ENCODE data around the gene FBXL7. TPM values are rescaled to one million over a fixed set of nuclear protein-coding genes. Genes with fewer than 3 reads are reported as not detected.

Gene FBXL7
- total RNA-seq, 1 experiment from 2014 or later: 7.6 TPM

DNA sequence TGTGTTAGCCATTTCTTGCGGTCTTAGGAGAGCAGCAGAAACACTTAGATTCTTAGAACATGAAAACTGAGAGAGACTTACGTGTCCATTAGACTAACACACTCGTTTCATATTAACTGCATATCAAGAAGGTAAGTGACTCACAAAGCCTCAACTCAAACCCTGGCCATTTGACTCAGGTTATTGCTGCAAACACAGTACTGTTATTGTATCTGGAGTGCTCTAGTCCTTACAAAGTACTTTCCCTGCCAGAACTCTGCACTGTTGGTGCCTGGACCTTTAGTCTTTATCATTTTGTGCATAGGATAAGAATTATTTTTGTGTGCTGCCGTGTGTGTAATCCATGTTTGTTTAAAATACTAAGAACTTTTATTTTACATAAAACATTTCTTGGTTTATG lies 155.7 kb downstream of the FBXL7 start:
- no peak for DNase-seq (ENCODE audit: low read depth)

DNA sequence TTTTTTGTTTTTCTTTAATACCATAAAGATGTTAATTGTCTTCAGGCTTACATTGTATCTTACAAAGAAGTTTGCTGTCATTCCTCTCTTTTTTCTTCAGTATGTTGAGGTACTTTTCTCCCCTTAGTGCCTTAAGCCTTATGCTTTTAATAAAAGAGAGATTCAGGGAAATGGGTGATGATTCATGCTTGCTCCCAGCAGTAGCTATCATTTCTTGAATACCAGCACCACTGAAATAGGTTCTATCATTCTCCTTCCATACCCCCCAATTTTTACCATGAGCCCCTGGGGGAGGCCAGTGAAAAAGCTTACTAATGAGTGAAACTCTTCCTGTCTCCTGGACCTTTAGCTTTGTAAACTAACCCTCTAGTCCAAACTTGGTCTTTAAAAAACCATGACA lies 165.0 kb downstream of the FBXL7 start:
- no peak for DNase-seq (ENCODE audit: low read depth)

DNA sequence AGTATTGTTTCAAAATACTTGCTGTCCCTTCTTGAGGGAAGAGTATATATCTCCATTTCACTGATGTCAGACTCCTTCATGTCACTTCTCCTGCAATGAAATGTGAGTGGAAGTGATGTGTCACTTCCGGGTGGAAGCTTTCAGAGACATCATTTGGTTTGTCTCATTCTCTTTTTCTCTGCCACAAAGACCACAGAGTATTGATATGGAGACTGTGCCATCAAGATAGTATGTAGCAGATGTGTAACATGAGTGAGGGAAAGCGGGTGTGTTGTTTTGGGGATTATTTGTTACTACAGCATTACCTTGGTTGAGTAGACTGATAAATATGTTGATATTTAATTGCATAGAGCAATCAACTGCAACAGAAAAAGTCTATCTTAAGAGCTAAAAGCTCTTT lies 169.8 kb downstream of the FBXL7 start:
- no peak for DNase-seq (ENCODE audit: low read depth)

DNA sequence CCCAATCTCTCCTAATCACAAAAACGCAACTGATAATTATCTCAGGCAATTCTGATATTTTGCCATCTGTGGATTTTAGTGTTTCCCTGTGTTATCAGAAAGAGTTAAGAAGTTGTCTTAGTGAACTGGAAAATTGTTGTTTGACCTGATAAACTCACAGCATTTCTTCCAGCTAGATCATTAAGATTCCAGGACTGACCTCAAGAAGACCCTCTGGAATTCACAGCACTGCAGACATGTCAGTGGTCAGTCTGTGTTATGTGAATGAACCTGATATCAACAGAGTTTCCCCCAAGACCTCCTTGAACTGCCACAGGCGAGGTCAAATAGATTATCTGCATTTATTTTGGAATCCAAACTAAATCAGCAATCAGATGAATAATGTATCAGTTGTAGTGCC lies 174.7 kb downstream of the FBXL7 start:
- DNase-seq (ENCODE audit: low read depth): no peak

DNA sequence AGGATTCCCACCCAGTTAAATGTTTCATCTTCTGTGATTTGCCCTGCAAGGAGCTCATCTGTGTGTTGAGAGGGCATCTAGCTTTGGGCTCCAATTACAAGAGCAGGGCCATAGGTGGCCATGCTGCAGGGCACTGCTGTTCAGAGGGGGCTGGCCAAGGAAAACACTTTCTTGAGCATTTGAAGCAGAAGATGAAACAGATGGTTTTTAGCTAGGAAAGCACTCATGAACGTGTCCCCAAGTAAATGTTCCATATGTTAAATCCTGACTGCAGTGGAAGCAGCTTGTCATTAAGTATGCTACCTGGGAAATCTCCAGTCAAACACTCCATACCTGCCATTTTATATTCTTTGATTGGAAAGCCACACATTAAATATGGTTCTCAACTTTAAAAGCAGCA lies 176.6 kb downstream of the FBXL7 start:
- DNase-seq (ENCODE audit: low read depth): no peak

DNA sequence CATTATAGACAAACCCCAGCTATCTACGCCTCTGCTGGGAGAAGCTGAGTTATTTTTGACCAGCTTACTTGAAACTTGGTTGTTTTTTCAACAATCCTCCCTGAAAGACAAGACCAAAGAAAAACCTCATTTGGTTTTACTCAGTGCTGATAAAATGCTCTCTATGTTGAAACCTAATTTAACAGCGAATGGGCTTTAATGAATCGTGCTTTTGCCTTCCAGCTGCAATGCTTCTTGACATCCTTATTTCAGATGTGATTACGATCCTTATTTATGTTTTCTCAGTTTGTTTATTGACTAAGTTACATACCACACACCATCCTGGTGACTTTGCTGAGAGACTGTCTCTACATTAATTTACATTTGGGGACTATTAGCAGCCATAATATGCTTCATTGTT lies 179.2 kb downstream of the FBXL7 start:
- no peak for DNase-seq (ENCODE audit: low read depth)

DNA sequence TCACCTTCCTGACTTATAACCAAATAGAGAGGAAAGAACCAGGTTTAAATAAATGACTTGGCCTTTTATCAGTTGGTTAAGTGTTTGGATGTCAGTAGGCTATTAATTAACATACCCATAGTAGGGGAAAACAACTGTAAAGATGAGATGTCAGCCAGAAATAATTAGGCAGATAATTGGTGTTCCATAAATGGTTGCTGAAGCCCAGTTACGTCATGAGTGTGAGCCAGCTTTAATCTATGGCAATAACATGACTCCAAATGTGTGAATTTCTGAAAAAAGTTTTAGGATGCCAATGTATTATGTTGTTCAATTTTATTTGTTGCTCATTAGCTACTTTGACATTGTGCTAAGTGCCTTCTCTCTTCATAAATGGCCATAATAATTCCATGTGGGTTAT lies 180.5 kb downstream of the FBXL7 start:
- no peak for DNase-seq (ENCODE audit: low read depth)

DNA sequence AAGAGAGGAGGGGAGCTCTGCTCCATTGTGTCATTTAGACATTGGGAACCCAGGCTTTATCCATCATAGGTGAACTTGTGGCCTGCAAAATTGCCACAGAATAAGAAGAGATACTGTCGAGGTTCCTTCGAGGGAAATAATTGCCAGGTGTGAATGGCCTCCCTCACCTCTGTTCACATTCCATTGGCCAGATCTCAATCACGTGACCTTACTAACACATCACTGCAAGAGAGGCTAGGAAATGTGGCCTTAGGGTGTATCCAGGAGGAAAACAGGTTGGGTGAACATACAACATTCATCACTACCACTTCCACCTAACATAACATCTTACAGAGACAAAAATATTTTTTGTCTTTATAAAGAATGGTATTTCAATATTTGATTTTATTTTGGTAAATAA lies 182.1 kb downstream of the FBXL7 start:
- DNase-seq (ENCODE audit: low read depth): no peak

DNA sequence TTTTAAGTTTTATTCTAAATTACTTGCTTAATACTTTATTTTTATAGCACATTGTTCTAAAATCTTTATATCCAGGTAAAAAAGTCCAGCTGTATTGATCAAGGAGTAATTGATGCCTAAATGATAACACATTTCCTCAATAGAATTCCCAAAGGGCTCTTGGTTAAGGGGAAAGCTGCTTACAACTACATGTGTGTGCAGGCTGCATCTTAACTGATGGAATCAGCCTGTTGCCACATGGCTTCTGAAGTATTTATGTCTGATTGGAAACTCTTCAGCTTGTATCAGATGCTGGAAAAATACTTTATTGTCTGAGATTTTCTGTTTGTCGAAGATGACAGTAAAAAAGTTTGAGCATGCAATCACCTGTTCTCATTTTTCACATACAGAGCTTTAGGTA lies 182.6 kb downstream of the FBXL7 start:
- DNase-seq (ENCODE audit: low read depth): no peak

DNA sequence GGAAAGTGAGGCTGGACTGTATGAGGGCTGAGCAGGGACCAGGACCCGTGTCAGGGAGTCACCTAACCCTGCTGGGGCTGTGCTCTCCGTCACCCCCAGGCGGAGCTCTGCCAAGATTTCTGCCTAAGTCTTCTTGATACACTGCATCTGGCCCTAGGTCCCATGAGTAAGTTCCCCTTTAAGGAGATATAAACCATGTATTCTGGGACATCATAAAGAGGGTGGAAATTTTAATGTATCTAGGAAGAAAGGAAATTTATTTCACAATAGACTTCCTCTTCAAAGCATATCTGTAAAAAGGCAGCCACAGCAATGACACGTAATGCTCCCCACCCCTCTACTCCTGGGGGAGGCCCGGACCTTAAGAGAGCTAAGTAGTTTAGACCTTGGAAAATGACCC lies 183.4 kb downstream of the FBXL7 start:
- no peak for DNase-seq (ENCODE audit: low read depth)

DNA sequence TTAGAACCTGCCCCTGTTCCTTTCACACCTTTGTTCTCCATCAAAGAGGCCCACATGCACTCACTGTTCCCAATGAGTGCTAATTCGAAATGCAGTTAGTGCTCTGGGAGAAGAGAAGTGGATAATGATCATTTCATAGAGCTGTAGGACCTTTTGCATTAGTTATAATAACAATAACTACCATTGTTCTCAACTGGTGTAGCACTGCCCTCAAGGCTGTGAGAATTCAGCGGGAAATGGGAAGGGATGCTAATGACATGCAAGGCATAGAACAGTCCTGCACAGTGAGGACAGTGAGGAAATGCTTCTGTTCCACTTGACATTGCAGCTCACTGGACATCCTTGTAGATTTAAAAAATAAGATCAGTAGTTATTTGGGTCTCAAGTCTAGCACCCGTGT lies 187.4 kb downstream of the FBXL7 start:
- DNase-seq (ENCODE audit: low read depth): no peak

DNA sequence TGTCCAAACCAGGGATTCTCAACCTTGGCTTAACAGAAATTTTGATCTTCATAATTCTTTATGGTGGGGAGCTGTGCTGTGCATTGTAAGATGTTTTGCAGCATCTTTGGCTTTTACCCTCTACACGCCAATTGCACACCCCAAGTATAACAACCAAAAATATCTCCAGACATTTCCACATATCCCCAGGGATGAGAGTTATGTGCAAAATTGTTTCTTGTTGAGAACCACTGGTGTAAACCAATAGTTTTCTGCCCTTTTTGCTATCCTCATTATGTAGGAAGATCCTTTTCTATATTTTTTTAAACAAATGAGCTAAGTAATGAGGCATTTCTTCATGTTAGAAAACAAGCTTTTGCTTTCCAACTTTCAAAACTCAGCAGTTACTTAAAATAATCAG lies 189.9 kb downstream of the FBXL7 start:
- no peak for DNase-seq (ENCODE audit: low read depth)

DNA sequence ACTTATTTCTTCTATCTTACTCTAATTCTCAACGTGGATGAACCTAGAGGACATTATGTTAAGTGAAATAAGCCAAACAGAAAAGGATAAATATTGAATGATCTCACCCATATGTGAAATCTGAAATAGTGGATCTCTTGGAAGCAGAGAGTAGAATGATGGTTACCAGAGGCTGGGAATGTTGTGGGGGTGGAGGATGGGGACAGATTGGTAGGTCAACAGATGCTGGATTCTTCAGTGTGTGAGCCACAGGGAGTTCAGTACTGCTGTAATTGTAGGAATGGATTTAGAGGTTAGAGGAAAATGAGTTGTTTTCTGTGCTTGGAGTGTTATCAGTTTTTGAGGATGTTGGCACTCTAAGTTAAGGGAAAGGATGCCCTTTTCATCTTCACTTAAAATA lies 190.6 kb downstream of the FBXL7 start:
- peak; percentile 17 for DNase-seq (ENCODE audit: low read depth)

DNA sequence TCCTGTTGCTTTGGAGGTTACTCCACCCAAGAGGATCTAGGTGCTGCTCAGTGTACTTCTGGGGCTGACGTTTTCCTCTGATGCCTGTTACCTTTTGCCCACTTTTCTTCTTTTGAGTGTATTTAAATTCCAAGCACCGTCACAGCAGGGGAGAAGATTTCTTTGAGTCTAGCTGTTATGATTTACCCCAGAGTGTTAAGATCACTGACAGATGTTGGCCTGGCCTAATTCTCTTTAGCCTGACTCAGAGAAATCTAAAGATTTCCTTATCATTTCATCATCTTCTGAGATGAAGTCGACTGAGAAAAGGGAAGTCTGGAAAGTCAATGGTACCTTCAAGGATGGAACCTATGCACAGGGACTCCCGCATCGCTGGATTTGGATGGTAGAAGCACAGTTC lies 191.5 kb downstream of the FBXL7 start:
- no peak for DNase-seq (ENCODE audit: low read depth)

DNA sequence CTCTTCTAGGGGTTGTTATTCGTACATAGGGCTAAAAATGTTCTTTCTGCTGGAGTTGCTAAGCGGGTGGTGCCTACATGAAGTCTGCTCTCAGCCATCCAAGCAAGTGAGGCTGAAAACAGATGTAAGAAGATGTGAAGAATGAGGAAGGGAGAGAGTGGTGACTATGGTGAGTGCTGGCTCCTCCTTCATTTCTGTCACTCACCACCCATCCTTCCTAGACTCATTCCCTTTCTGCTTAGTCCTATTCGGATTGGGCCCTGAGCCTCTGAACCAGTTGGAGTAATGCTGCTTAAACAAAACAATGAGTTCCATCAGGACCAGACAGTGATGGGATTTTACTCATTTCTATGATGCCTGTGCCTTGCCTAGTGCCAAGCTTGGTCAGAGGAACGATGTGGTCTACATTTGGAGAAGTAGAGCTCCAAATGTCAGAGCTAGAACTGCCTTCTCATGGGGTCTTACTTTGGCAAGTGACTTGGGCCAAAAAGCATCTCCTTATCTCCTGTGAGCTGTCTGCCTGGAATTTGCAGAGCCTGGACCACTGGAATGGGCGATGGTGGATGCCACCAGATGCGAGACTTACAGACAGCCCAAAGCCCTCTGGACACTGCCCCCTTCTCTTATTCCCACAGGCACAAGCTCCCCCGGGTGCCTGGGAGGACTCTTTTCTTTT lies 192.9 kb downstream of the FBXL7 start:
- DNase-seq (ENCODE audit: low read depth): no peak

DNA sequence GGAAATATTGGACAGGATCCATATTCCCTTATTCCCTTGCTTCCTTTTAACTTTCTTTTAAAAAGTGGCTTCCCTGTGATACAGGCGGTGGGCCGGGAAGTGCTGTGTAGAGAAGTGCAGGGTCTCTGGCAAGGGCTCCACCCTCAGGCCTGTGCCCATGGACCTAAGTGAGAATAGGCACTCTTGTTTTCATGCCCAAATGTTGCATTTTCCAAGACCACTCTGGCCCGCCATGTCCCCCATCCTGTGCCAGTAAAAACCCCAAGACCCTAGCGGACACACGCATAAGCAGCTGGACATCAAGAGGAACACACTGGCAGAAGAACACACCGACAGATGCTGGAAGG lies 193.4 kb downstream of the FBXL7 start:
- DNase-seq (ENCODE audit: low read depth): no peak

DNA sequence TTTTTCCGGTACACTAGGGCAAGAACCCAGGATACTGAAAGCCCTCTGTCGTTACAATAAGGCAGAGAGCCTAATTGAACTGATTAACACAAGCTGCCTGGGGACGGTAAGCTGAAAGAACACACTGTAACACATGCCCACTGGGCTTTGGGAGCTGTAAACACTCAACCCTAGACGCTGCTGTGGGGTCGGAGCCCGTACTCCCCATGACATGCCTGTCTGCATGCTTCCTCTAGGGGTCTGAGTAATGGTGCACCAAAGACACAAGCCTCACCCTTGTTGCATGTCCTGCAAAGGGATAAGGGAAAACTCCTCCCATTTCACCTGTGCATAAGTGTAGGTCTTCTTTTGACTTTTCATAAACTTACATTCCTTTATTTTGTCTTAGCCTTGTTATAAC lies 194.0 kb downstream of the FBXL7 start:
- DNase-seq (ENCODE audit: low read depth): no peak

DNA sequence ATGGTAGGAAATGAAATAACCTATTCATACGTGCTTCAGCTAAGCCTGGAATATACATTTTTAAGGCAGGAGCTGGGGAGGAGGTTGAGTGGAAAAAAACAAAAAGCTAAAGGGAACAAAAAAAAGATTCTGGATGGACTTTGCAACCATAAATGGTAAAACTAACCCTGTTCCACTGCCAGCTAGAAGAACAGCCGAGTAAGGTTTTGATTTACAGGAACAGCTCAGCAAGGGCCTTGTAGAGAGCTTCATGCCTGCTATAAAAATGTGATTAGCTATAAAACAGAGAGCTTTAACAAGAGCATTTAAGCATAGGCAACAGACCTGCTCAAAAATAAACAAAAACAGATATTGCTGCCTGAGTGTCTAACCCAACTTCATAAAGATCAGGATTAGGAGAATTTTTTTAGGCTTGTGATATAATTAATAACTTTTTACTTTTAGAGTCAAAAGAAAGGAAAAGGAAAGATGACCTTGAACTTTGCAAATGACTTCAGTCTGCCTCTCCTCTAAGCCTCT lies 194.8 kb downstream of the FBXL7 start:
- peak; percentile 19 for DNase-seq (ENCODE audit: low read depth)

DNA sequence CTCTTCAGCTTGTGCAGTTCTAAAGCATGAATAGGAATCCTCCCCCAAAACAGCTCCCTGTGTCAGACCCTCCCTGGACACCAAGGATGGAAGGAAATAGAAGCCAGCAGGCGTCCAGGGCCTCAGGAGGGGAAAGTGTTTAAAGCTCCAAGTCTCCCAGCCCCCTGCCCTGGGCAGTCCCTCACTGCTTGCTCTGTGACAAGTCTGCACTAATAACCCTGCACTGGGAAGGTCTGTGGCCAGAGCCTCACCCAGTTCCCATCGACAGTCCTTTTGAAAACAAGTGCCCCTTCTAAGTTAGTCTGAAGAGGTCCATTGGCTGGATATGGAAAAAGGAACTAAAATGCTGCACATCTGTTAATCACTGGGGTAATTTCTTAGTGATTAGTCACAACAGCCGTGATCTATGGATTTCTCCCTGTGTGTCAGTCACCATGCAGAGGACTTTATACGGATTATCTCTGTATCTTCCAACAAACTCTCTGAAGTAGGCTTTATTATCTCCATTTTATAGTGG lies 195.3 kb downstream of the FBXL7 start:
- peak; percentile 50 for DNase-seq (ENCODE audit: low read depth)

DNA sequence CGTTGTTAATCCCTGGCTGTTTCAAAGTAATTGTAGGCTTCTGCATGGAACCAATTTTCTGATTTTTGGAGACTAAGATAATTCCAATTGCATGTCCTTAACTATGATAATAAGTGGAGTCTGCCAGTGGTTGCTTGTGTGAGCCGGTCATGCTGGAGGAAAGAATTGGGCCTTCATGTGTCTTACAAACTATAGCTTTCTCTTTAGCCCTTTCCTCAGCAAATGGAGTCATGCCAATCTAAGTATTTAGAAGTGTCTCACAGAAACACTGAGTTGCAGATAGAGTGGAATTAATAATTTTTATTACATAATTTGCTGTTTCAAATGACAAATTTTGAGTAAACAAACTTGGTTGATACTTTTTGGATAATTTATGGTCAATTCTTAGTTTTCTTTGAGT lies 200.4 kb downstream of the FBXL7 start:
- no peak for DNase-seq (ENCODE audit: low read depth)

DNA sequence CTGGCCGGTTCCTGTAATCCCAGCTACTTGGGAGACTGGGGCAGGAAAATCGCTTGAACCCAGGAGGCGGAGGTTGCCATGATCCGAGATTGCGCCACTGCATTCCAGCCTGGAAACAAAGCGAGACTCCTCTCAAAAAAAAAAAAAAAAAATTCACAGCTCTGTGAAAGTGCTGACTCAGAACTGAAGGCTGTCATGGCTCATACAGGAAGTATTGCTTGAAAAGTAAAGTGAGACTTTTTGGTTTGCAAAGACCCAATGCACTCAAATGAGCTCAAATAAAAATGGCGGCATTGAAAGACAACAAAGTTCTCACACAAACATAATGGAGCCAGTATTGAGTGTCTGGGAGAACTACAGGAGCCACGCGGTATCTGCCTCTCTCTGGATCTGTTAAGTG lies 202.1 kb downstream of the FBXL7 start:
- peak; percentile 47 for DNase-seq (ENCODE audit: low read depth)

DNA sequence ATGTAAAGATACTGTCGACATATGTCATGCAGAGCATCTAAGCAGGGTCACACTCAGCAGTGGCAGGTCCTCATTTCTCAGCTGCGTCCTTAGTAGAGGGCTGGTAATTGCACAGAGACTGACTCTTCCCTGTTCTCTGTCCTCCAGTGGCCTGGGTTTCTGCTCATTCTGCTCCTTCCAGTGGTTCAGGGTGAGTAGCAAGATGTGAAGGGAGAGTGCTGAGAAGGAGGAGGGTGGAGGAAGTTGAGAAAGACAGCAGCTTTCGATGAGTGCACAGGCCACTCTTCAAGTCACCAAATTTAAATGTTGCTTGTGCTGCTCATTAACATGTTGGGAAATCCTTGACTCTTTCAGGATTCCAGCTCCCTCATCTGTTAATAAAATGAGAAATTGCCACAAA lies 203.9 kb downstream of the FBXL7 start:
- no peak for DNase-seq (ENCODE audit: low read depth)

DNA sequence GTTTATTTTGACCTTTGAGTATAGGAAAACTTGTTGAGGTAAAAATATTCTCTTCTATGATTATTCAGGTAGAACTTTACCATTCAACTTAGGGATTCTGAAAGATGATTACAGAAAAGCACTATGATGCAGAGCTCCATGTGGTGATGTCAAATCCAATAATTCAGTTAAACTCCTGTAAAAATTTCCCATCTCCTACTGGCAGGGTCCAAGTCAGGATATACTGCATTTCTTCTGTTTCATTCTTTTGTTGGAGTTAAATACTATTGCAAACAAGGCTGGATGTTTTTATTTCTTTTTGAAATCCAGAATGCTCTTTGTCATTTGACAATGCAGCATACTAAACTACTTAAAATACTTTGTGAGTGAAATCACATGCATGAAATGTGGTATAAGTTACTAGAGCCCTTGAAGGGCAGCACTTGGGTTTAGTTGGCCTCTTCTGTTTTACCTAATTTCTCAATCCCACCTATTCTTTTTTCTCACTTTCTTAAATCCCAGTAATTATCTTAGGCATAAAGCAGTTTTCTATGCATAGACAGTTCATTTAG lies 204.5 kb downstream of the FBXL7 start:
- no peak for DNase-seq (ENCODE audit: low read depth)

DNA sequence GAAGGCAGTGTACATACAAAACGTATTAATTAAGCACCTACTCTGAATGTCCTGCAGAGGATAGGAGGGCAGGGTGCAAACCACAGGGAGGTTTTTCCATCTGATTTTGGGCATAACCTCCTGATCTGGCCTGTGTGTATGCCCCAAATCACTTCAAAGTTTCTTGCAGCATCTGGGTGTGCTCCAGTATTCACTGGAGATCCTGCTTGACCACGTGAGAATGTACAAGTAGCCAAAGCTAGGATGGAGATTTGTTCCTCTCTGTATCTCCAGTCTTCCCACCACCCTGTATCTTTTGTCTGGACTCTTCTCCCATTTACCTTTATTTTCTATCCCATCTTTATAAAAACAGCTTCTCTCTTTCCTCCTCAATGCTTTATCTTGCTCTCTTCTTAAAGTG lies 207.7 kb downstream of the FBXL7 start:
- no peak for DNase-seq (ENCODE audit: low read depth)

All from LHCN-M2 (cell line).